NCI-H1048 (cell line): ENCODE data around the gene NPPA.

Source experiments
- DNase-seq: peaks from one replicate; lab custom pipeline; 2025; lab: John Stamatoyannopoulos, UW

Gene NPPA

DNA sequence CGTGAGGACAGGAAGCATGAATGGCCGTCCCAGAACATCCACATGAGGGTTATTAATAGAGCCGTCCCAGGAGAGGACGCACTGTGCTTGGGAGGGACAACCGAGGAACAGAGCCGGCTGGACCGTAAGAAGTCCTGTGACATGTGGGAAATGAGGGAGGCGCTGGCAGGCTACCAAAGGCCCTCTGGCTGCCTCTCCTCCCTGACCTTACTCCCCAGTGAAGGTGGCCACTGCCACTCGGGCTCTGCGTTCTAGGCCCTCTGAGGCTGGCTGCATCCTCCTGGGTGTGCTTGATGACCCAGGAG, 26.6 kb upstream of the NPPA start:
- DNase-seq, result no peak

DNA sequence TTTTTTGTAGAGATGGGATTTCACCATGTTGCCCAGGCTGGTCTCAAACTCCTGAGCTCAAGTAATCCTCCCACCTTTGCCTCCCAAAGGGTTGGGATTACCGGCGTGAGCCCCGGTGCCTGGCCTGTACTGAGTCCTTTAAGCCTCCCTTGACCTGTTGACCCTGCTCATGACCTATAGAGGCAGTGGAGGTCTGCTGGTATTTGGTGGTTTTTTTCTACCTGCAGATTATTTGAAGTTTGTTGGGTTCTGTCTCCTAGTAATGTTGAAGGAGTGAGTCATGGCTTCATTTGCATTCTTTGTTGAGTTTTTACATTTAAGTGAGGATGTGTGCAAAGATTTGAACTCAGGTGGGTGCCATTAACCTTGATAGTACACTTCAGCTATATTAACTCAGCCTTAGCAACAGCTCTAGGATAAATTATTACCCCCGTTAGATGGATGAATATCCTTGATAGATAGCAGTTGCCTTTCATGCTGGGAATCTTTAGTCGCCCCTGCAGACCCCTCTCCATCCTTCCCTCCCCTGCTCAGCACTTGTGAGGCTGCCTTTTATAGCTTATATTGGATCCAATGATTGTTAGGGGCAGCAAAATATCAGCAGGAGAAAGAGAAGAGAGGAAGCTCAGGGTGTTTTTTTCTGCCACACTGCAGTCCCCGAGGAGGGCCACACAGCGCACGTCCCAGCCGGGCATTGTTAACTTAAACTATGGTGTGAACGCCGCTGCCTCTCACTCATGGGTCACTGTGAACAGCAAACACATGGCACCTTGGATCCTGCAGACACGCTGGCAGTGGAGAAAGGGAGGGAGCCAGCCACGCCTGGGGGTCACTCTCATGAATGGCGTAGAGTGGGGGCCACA, 26.0 kb upstream of the NPPA start:
- no peak for DNase-seq

DNA sequence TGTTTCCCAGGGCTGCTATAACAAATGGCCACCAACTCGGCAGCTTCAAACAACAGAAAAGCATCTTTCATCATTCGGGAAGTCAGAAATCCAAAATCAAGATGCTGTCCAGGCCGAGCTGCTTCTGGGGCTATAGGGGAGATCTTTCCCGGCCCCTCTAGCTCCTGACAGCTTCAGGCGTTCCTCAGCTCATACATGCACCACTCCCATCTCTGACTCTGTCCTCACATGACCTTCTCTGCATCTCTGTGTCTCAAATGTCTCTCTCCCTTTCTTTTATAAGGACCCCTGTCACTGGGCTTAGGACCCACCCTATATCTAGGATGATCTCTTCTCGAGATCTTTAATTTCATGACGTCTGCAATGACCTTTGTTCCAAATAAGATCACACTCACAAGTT, 25.0 kb upstream of the NPPA start:
- DNase-seq, result no peak

DNA sequence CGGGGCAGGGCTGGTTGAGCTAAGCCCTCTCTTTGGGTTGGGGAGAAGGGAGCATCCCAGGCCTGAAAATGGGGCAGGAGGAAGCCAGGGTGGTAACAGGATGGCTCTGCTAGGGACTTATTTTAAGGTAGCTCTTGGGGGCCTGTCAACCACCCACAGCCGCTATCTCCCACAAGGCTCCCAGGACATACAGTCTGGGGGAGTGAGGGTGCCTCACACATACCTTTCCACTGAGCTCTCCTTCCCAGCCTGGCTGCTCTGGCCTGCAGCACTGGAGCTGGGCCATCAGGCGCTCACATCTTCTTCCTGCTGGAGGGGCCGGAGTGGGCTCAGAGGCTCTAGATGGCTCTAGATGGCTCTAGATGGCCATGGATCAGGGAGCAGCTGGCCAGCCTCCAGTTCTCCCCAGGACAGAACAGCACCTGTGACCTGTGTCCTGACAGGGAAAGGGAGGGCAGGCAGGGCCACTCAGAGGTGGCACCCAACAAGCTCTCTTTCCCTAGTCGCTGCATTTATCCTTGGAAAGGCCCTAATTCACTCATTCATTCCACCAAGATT, 22.1 kb upstream of the NPPA start:
- DNase-seq, result no peak

DNA sequence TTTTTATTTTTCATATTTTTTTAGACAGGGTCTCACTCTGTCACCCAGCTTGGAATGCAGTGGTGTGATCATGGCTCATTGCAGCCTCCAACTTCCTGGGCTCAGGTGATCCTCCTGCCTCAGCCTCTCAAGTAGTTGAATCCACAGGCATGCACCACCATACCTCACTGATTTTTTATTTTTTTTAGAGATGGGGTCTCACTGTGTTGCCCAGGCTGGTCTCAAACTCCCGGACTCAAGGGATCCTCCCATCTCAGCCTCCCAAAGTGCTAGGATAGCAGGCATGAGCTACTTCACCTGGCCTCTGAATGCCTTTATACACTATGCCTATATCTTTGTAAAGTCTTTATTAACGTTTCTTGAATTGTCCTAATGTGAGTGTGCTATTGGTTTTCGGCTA, 21.5 kb upstream of the NPPA start:
- no peak for DNase-seq

DNA sequence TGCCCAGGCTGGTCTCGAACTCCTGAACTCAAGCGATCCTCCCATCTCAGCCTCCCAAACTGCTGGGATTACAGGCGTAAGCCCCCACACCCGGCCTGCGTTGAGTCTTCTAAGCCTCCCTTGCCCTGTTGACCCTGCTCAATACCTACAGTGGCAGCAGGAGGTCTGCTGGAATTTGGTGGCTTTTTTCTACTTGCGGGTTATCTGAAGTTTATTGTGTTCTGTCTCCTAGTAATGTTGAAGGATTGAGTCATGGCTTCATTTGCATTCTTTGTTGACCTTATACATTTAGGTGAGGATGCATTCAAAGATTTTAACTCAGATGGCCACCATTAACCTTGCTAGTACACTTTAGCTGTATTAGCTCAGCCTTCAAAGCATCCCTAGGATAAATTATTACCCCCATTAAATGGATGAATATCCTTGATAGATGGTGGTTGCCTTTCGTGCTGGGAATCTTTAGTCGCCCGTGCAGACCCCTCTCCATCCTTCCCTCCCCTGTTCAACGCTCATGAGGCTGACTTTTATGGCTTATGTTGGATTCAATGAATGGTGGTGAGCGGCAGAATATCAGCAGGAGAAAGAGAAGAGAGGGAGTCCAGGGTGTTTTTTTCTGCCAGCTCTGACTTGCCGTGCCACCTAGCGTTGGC, 20.9 kb upstream of the NPPA start:
- no peak for DNase-seq

DNA sequence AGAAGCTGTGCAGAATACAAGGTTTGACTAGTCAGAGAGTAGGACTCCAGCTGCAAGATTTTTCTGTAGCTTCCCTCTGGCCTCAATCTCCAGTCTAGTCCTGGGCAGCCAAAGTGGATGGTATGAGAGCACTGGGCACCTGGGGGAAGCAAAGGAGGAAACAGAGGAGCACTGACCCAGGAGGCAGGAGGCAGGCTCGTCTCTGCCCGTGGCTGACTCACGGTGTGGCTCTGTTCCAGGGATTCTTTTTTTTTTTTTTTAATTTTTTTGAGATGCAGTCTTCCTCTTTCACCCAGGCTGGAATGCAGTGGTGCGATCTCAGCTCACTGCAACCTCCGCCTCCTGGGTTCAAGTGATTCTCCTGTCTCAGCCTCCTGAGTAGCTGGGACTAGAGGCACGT, 15.3 kb upstream of the NPPA start:
- DNase-seq, result no peak

DNA sequence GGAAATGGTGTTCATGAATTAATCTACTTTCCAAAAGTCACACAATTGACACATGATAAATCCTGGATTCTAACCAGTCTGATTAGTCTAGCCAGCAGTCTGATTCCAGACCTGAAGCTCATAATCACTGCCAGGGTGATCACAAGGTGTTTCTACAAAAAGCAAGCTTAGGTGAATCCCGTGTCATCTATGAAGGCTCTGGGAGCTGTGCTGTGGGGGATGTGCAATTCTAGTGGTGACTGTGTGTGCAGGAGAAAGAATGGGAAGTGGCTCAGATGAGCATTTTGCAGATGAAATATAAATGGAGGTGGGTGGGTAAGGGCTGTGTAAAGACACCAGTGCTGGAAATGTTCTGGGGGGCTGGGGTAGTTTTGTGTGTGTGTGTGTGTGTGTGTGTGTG, 13.0 kb upstream of the NPPA start:
- no peak for DNase-seq

DNA sequence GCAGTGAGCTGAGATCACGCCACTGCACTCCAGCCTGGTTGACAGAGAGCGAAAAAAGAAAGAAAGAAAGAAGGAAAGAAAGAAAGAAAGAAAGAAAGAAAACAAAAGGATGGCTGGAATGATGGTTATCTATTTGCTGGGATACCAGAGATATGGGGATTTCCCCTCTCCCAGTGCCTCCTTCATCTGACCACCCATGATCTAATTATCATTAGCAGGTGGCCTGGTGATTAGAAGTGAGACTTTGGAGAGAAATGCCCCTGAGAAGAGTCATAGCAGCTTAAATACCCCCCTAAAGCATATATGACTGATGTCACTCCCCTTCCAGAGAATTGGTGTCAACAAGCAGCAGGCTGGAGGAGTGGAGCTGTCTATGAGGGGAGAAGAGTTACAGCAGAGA, 12.5 kb upstream of the NPPA start:
- no peak for DNase-seq

DNA sequence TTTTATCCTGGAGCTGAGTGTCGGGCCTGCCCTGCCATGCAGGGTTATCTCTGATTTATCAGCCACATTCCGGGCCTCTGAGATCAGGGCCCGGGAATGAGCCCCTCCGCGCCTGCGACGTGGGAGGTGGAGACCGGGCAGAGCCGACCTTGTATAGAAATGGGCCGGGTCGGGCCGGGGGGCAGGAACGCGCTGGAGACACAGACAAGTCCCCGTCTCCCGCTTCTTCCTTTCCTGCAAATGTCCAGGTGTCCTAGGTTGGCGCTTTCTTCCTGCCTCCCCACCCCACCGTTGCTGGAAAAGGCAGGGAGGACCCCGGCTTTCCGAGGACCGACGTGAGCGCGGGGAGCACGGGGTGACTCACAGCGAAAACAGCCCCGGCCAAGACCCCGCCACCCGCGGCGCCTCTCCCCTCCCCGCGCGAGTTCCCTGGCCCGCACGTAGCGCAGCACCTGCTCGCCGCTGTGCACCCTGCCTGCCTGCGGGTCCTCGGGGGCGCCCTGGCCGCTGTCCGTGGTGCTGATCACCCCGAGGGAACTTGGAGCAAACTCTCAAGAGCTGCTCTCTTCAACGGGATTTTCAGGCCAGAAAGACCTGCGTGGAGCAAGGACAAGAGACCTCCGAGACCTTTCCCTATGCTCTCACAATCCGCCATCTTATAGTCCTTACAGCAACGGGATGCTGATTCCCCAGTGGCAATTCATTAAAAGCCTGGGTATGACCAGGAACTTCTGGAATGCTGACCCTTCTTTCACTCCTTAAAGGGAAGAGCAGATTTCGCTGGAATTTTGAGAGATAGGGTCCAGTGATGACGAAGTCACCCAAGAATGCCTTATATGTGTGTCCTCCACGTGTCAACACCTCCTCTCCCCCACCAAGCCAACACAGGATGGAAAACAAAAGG, 11.6 kb upstream of the NPPA start:
- no peak for DNase-seq

DNA sequence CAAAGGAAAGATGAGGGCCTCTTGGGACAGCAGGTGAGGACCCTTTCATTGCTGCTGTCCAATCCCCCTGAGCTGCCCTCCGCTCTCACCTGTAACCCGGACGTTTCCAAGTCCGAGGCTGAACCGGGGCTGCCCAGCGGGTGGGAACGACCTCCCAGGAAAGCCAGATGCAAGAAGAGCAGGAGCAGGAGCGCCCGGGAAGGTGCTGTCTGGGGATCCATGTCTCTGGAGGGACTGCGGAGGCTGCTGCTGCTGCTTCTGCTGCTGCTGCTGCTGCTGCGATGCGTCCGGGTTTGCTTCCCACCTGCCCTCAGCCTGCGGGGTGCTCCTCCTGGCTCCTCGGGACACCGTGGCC, 11.0 kb upstream of the NPPA start, which contains the start of gene NPPB:
Gene NPPB, minus strand, starts transcription at position 333 of the 355 bp plus-strand sequence. Its CDS starts 112 bp downstream, at position 221.
- DNase-seq, result no peak

DNA sequence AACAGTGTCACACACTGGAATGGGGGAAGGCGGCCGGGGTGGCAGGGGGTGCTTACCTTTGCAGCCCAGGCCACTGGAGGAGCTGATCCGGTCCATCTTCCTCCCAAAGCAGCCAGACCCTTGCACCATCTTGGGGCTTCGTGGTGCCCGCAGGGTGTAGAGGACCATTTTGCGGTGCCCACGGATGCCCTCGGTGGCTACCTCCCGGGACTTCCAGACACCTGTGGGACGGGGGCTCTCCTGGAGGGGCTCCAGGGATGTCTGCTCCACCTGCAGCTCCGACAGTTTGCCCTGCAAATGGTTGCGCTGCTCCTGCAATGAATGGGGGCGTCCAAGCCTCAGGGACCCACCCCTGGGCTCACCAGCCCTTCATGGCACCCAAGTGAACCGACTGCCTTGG, 10.6 kb upstream of the NPPA start:
- no peak for DNase-seq

DNA sequence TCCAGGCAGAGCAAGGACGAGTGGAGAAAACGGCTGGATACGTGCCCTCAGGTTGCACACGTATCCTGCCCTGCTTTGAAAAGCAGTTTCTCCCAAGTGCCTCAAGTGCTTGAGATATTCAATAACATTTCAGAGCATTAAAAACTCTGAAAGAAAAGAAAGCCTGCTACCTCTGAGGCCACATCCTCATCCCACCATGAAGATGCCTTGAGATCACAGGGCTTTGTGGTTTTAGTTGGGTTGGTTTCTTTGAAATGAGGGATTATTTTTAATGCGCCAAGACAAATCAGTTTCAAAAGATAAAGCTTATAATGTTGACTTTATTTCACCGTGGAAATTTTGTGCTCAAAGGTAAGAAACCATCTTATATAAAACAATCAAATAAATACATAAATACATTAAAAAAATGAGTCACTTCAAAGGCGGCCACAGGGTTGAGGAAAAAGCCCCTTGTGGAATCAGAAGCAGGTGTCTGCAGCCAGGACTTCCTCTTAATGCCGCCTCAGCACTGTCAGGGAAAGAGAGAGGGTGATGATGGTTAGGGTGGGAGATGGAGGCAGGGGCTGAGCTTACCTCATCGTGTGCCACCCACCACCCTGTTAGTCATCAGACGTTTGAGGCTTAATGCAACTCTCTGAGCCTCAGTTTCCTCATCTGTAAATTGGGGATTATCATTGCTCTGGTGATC, 9.7 kb upstream of the NPPA start:
- no peak for DNase-seq

DNA sequence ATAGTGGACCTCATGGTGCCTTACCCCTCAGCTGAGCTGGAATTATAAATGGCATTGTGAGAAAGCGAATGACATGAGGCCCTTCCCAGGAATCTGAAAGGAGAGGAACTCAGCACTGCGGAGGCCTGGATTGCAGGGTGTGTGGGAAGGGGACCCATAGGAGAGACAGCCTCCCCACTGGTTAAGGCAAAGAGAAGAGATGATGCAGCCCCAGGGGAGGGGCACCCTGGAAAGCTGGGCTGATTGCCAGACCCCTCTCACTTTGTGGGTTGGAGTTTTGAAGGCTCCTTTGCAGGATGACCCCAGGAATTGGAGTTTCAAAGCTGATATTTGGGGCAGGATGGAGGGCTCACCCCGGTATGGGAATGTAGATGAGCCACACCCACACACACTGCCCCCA, 9.1 kb upstream of the NPPA start:
- no peak for DNase-seq

DNA sequence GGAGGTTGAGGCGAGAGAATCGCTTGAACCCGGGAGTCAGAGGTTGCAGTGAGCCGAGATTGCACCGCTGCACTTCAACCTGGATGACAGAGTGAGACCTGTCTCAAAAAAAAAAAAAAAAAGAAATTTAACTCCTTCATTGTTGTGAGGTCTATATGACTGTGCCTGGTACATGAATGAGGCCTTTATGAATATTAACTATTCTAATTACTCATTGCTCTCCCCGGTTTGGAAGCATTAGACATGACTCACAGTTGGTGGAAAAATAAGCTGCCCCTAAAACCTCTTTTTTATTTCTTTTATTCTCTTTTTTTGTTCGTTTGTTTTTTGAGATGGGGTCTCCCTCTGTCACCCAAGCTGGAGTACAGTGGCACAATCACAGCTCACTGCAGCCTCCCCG, 7.8 kb upstream of the NPPA start:
- no peak for DNase-seq

DNA sequence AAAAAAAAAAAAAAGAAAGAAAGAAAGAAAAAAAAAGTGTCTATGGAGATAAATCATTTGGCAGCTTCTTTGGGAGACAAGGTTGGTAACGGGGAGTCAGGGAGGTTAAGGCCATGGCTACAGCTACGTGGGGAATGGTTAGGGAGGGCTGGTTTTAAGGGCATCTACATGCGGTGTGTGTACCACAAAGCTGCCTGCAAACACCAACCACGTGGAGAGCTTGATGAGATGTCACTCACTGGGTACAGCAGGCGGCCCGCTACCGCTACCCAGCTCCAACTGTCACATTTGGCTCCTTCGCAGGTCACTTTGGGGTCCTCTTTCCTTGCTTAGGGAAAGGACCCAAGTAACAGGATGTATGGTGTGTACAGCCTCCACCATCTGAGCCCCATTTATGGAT, 6.9 kb upstream of the NPPA start:
- DNase-seq, result no peak

DNA sequence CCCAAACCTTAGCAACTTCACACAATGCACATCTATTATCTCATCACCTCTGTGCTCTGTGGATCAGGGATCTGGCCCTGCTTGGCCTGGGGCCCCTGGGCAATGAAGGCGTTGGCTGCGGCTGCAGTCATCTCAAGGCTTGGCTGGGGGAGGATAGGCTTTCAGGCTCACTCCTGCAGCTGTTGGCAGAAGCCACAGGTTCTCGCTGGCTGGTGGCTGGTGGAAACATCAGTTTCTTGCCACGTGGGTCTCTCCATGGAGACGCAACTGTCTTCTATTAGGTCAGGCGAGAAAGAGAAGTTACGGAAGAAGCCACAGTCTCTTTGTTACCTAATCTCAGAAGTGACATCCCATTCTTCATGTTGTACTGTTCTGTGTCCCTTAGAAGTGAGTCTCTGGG, 3.6 kb upstream of the NPPA start:
- no peak for DNase-seq

DNA sequence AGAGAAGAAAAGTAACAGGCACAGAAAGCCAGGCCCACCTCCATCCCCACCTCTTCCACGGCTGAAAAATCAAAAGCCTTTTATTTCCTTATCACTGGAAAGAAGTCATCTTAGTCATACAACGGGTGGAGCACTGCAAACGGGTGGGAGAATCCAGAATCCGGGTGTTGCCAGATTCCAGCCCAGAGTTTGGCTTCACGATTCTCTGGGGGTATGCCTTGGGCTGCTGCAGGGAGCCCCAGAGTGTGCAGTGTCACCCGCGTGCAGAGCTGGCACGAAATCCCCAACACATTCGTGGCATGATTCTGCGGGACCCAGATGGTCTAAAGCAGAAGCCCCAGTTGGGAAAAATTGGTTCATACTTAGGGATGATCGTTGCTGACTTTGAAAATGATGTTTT, 2.6 kb upstream of the NPPA start:
- no peak for DNase-seq

DNA sequence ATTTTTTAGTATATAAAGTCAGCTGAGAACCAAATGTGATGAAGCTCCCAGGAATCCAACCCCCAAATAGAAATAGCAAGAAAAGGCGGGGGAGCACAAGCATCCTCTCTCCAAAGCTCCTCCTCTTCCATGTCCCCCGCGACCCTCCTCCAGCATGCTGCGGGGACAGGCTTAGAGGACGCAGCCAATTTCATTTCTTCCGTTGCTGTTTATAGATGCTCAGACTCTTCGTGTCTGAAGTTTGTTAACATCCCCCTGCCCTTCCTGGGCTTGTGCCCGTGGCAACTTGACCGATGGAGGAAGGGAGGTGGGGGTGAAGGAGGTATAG, 754 bp upstream of the NPPA start:
- DNase-seq, result no peak

DNA sequence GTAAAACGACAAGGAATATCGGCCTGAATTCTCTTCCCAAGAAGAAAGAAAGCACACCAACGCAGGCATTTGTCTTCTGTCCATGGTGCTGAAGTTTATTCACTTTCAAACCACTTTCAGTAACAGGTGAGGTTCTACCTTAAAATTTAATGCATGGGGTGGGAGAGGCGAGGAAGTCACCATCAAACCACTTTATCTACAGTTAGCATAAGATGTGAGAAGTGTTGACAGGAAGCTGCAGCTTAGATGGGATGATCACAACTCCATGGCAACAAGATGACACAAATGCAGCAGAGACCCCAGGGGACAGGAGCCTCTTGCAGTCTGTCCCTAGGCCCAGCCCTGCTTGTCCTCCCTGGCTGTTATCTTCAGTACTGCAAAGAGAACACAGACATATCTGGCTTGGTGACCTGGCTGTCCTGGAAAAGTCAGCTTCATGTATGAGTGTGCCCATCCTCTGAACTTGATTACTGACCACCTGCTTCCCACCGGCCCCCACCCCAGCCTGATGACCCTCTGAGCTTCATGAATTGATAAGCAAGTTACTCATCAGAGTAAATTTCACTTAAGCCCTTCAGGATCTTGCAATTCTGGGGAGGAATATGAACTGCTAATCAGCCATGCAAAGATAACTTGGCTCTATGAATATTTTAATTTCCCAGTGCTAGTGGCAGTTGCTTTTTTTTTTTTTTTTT, 1.8 kb downstream of the NPPA start:
- DNase-seq, result no peak
